HG03095 (cell line): Measurements from ENCODE around the gene AMH.

Source experiments
- ATAC-seq: cut with Tn5 transposase; IDR thresholded peaks from one replicate; pipeline ENCODE4 v1.9.1; 2021; ENCODE audit warnings: moderate library complexity; ENCODE audit not compliant: unreplicated experiment

AMH gene

GRCh38 chr19:2247433-2248101 is 1.6 kb upstream of the AMH start:
- ATAC-seq, result no peak

GRCh38 chr19:2248136-2249009 is 750 bp upstream of the AMH start:
- ATAC-seq, result no peak

GRCh38 chr19:2249880-2250765 is 1.0 kb downstream of the AMH start:
- no peak for ATAC-seq

- ATAC-seq, result no peak
Observed at GRCh38 chr19:2250766-2251105, 1.6 kb downstream of the AMH start.

- no peak for ATAC-seq
Observed at GRCh38 chr19:2251106-2252054, 2.3 kb downstream of the AMH start.

- no peak for ATAC-seq
Observed at GRCh38 chr19:2252055-2252796, 3.1 kb downstream of the AMH start.

- no peak for ATAC-seq
Observed at GRCh38 chr19:2252797-2253105, 3.6 kb downstream of the AMH start.

GRCh38 chr19:2253106-2254063 is 4.3 kb downstream of the AMH start:
- no peak for ATAC-seq

GRCh38 chr19:2254064-2254872 is 5.1 kb downstream of the AMH start:
- ATAC-seq, result no peak

- ATAC-seq, result no peak
Observed at GRCh38 chr19:2255112-2255845, 6.2 kb downstream of the AMH start.

GRCh38 chr19:2255982-2256685 is 7.0 kb downstream of the AMH start, which contains the start of gene JSRP1:
Gene JSRP1, minus strand, starts transcription at chr19:2256417. Its CDS starts 1,103 bp downstream, at chr19:2255314.
- no peak for ATAC-seq

- ATAC-seq, result no peak
Observed at GRCh38 chr19:2259336-2259735, 10.2 kb downstream of the AMH start.

- ATAC-seq, result no peak
Observed at GRCh38 chr19:2260341-2260805, 11.2 kb downstream of the AMH start.

- no peak for ATAC-seq
Observed at GRCh38 chr19:2261438-2262172, 12.5 kb downstream of the AMH start.

- no peak for ATAC-seq
Observed at GRCh38 chr19:2266183-2266993, 17.3 kb downstream of the AMH start.
